Psoas muscle (tissue), 8 donors: ENCODE measurements around the gene GAPDHS. TPM values are rescaled to one million over a fixed set of nuclear protein-coding genes. Genes with fewer than 3 reads are reported as not detected.

ENCODE experiments used
- ATAC-seq, 4 donors: fragments of 200-7000 bp; cut with Tn5 transposase; one replicate each; pipeline ENCODE4 v1.9.1; 2020; ENCODE audit warnings: moderate library complexity in 3 of 4, mild to moderate bottlenecking in 2 of 4
- DNase-seq, 2 donors: peaks; one replicate each; pipeline ENCODE4 v3.0.0-alpha.2; 2020
- H3K27ac ChIP-seq: fragments of 200-600 bp; one replicate; pipeline ENCODE4 v1.8.0; 2022
- H3K27me3 ChIP-seq, 3 donors: fragments of 200-600 bp in 1 of 3; one replicate each; pipeline versions ENCODE4 v1.6.1 to v1.8.0; 2013 to 2022; ENCODE audit warnings: low read length in 2 of 3, mild to moderate bottlenecking in 2 of 3, moderate library complexity in 1 of 3; ENCODE audit not compliant: insufficient read depth in 3 of 3
- H3K36me3 ChIP-seq, 2 donors: fragments of 200-600 bp in 1 of 2; one replicate each; pipeline versions ENCODE4 v1.6.1 to v1.8.0; 2013 to 2022; ENCODE audit warnings: low read depth in 1 of 2, mild to moderate bottlenecking in 1 of 2, moderate library complexity in 1 of 2; ENCODE audit not compliant: insufficient read depth in 1 of 2
- H3K4me1 ChIP-seq: fragments of 200-600 bp; one replicate; pipeline ENCODE4 v1.8.0; 2022
- H3K4me3 ChIP-seq: fragments of 200-600 bp; one replicate; pipeline ENCODE4 v1.8.0; 2022; ENCODE audit warnings: mild to moderate bottlenecking
- H3K9me3 ChIP-seq: fragments of 200-600 bp; one replicate; pipeline ENCODE4 v1.8.0; 2022
- CTCF ChIP-seq: fragments of 200-600 bp; IDR thresholded peaks from one replicate; pipeline ENCODE4 v1.8.0; 2022; ENCODE audit warnings: antibody characterized with exemption
- WGBS, 3 donors: extraction: QIAGEN DNeasy Blood & Tissue Kit; methylation state at CpG; one replicate each; pipeline versions ENCODE4 v1.1.6 to v1.1.7; 2013; 5-methylcytosine and 5-hydroxymethylcytosine counted together
- intact Hi-C, 2 donors: fragments of 100-400 bp; cut with DNase I; formaldehyde crosslinking; loops; one replicate each; pipeline versions ENCODE4 v1.11.0 to v1.14.2; 2022
- polyA plus RNA-seq, 3 donors: library from polyadenylated mRNA; stranded (reverse); fragments of 200-250 nt; gene quantifications; one replicate each; pipeline ENCODE4 v1.2.3, GENCODE V29; 2013
- total RNA-seq, 4 donors: library from RNA; stranded (reverse); fragmentation: NEBNext Ultra II Directional in 2 of 4; extraction: Animal tissue kit (Norgen Biotek cat#: 25700) in 2 of 4; gene quantifications; one replicate each; pipeline versions ENCODE4 v1.2.1 to v1.2.4, GENCODE V29; 2021 to 2023
- donor health status: healthy with polysubstance abuse.
- donor health status: DM: no; HTN: no; CAD: no; lungs with moderate emphysema.
- donor health status: Bipolar disorder and iron deficiency.
- donor health status: healthy.
- donor health status: DM: yes; HTN: yes; CAD: no.
- donor health status: DM: no; HTN: no; CAD: no.
- donor health status: DM: no; HTN: no; CAD: no.
- donor health status: DM: yes; HTN: yes; CAD: no.

The GAPDHS gene
- total and polyA plus RNA-seq, 7 donors = not detected

DNA sequence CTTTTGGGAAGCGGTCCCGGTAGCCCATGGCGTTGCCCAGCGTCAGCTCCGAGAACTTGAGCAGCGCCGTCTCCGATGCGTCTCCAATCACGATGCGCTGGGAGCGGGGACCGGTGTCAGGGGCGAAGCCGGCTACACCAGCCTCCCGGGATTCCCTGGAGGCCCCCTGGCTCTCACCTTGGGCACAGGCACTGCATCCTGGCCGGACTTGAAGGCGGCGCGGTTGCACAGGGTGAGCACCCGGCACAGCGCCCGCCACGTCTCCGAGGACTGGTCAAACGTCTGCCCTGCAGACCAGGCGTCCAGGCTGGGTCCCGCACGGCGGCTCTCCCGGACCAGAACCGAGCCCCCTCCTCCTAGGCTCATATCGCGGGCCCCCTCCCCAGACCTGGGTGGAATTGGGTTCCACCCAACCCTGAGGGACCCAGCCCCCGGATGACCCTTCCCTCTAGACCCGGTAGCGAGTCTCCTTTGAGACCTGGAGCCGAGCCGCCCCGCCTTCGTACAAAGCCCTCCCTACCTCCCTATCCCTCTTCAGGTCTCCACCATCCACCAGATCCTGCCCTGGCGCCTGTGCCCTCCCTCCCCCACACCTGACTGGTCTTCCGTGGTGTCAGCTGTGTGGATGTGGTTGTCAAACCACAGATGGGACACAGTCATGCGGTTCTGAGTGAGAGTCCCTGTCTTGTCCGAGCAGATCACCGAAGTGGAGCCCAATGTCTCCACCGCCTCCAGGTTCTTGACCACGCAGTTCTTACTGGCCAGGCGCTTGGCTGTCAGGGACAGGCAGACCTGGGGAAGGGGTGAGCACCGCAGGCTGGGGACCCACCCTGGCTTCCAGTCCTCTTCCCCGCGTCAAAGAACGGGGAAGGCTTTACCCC is 25.4 kb downstream of the GAPDHS start:
- Histone ChIP-seq H3K36me3 (no peaks in the 10 kb centered on the region), H3K9me3 (no peaks in the 10 kb centered on the region), H3K27ac (no peak overlapping the region), H3K4me3 (peak overlapping the region; percentile 51), H3K27me3 (peaks cover 0 to 47% (median 22%) of the 10 kb centered on the region in 3 donors), H3K4me1 (no peaks in the 10 kb centered on the region)
- TF ChIP-seq CTCF = no peak
- ATAC-seq = no peak
- intact Hi-C loops = no loop called here
- 26 to 27% (median 27%) methylated on average over 48 to 53 of the region's 53 CpGs for WGBS, 3 donors
- DNase-seq = no peak

DNA sequence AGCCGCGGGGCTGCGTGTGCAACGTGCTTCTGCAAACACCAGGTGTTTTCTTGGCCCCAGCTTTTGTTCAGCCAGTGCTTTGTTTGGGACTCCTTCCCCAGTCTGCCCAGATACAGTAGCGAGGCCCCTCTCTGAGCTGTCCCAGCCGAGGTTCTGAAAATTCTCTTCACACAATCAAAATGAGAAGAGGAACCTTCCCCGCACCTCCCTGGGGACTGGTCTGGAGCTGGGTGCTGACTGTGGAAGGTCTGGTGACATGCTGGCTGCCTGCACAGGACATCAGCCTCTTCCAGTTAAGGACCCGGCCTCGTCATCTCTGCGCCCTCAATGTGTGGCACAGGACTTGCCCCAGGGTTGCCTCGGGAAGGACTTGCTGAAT is 26.0 kb downstream of the GAPDHS start:
- DNase-seq (no peak), ATAC-seq (no peak)
- H3K36me3 ChIP-seq = no peaks in the 10 kb centered on the region
- H3K27ac ChIP-seq = no peak overlapping the region
- 51 to 56% (median 53%) methylated on average over 11 of the region's 11 CpGs for WGBS, 3 donors
- H3K4me1 ChIP-seq = no peaks in the 10 kb centered on the region
- peaks cover 0 to 47% (median 24%) of the 10 kb centered on the region in 3 donors for H3K27me3 ChIP-seq
- intact Hi-C loops = no loop called here
- no peak overlapping the region for H3K4me3 ChIP-seq
- H3K9me3 ChIP-seq = no peaks in the 10 kb centered on the region
- TF ChIP-seq CTCF = no peak

- DNase-seq (no peak), ATAC-seq (no peak)
- intact Hi-C loops = no loop called here
Observed at GRCh38 chr19:35559781-35560180, 26.5 kb downstream of the GAPDHS start.

GRCh38 chr19:35560271-35560670 is 27.0 kb downstream of the GAPDHS start:
- 83 to 88% (median 87%) methylated on average over 16 to 18 of the region's 18 CpGs for WGBS, 3 donors
- Histone ChIP-seq H3K27me3 (peaks cover 0 to 47% (median 24%) of the 10 kb centered on the region in 3 donors), H3K4me1 (no peaks in the 10 kb centered on the region), H3K4me3 (no peak overlapping the region), H3K27ac (no peak overlapping the region), H3K36me3 (no peaks in the 10 kb centered on the region), H3K9me3 (no peaks in the 10 kb centered on the region)
- intact Hi-C loops = no loop called here
- ATAC-seq (no peak), DNase-seq (no peak)
- no peak for TF ChIP-seq CTCF

More at GRCh38 chr19:35559781-35560180, 26.5 kb downstream of the GAPDHS start:
- Histone ChIP-seq H3K4me3 (no peak overlapping the region), H3K9me3 (no peaks in the 10 kb centered on the region), H3K27me3 (peaks cover 0 to 47% (median 24%) of the 10 kb centered on the region in 3 donors), H3K36me3 (no peaks in the 10 kb centered on the region), H3K4me1 (no peaks in the 10 kb centered on the region), H3K27ac (no peak overlapping the region)
- no peak for TF ChIP-seq CTCF
- WGBS, 3 donors = 87 to 89% (median 87%) methylated on average over 23 of the region's 23 CpGs
